Lower leg skin (tissue), 3 donors: ENCODE measurements around the gene SMCO3.

ENCODE experiments used
- POLR2A ChIP-seq, 2 donors: fragments of 450-650 bp; IDR thresholded peaks; one replicate each; pipeline ENCODE4 v1.6.1; 2016 to 2017; ENCODE audit warnings: antibody characterized with exemption in 2 of 2, mild to moderate bottlenecking in 1 of 2, moderate library complexity in 1 of 2
- TF ChIP-seq, protein P1 (sequence below), 3 donors: fragments of 450-650 bp; IDR thresholded peaks; one replicate each; pipeline ENCODE4 v1.5.1; 2016; ENCODE audit warnings: antibody characterized with exemption in 3 of 3, mild to moderate bottlenecking in 3 of 3, moderate library complexity in 2 of 3

GRCh38 chr12:14854586-14855183 lies 40.7 kb upstream of the SMCO3 start:
- no peak for TF ChIP-seq POLR2A (IDR thresholded peaks at IDR 0.05)
- TF ChIP-seq, protein P1, sequence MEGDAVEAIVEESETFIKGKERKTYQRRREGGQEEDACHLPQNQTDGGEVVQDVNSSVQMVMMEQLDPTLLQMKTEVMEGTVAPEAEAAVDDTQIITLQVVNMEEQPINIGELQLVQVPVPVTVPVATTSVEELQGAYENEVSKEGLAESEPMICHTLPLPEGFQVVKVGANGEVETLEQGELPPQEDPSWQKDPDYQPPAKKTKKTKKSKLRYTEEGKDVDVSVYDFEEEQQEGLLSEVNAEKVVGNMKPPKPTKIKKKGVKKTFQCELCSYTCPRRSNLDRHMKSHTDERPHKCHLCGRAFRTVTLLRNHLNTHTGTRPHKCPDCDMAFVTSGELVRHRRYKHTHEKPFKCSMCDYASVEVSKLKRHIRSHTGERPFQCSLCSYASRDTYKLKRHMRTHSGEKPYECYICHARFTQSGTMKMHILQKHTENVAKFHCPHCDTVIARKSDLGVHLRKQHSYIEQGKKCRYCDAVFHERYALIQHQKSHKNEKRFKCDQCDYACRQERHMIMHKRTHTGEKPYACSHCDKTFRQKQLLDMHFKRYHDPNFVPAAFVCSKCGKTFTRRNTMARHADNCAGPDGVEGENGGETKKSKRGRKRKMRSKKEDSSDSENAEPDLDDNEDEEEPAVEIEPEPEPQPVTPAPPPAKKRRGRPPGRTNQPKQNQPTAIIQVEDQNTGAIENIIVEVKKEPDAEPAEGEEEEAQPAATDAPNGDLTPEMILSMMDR (IDR thresholded peaks at IDR 0.05) = no peak
